H9 (cell line): Measurements from ENCODE around the gene PIM2. TPM values are rescaled to one million over a fixed set of nuclear protein-coding genes. Genes with fewer than 3 reads are reported as not detected.

Experiments
- DNase-seq: peaks from one replicate; pipeline ENCODE4 v3.0.0-alpha.2; 2017
- H2AFZ ChIP-seq: one replicate; pipeline ENCODE4 v1.6.1; 2013; ENCODE audit warnings: mild to moderate bottlenecking, low read length, control low read depth, moderate library complexity
- H2AK5ac ChIP-seq: 2 replicates; pipeline ENCODE4 v1.6.1; 2013; ENCODE audit warnings: low read length, control low read depth, mixed read lengths; ENCODE audit not compliant: insufficient read length
- H2BK120ac ChIP-seq: one replicate; pipeline ENCODE4 v1.6.1; 2013; ENCODE audit warnings: low read depth, mild to moderate bottlenecking, low read length, control low read depth, inconsistent platforms; ENCODE audit not compliant: poor library complexity, severe bottlenecking
- H2BK12ac ChIP-seq: 2 replicates; pipeline ENCODE4 v1.6.1; 2013; ENCODE audit warnings: low read length, control low read depth, mixed read lengths, low read depth; ENCODE audit not compliant: insufficient read length
- H2BK15ac ChIP-seq: 2 replicates; pipeline ENCODE4 v1.6.1; 2013; ENCODE audit warnings: low read depth, low read length, control low read depth
- H2BK20ac ChIP-seq: one replicate; pipeline ENCODE4 v1.6.1; 2013; ENCODE audit warnings: low read depth, mild to moderate bottlenecking, low read length, control low read depth, inconsistent platforms; ENCODE audit not compliant: poor library complexity, severe bottlenecking
- H2BK5ac ChIP-seq: 2 replicates; pipeline ENCODE4 v1.6.1; 2013; ENCODE audit warnings: low read length, control low read depth, mixed read lengths; ENCODE audit not compliant: insufficient read length
- H3K14ac ChIP-seq: 2 replicates; pipeline ENCODE4 v1.6.1; 2013; ENCODE audit warnings: low read length, control low read depth; ENCODE audit not compliant: insufficient read depth
- H3K18ac ChIP-seq: 2 replicates; pipeline ENCODE4 v1.6.1; 2013; ENCODE audit warnings: low read depth, mild to moderate bottlenecking, mixed read lengths, low read length, control low read depth; ENCODE audit not compliant: insufficient read length
- H3K23ac ChIP-seq: 2 replicates; pipeline ENCODE4 v1.6.1; 2013; ENCODE audit warnings: low read length, control low read depth, mixed read lengths, low read depth; ENCODE audit not compliant: insufficient read length
- H3K23me2 ChIP-seq: 2 replicates; pipeline ENCODE4 v1.6.1; 2013; ENCODE audit warnings: low read depth, mild to moderate bottlenecking, mixed read lengths, low read length, control low read depth; ENCODE audit not compliant: insufficient read length, poor library complexity, severe bottlenecking
- H3K27ac ChIP-seq: 2 replicates; pipeline ENCODE4 v1.5.1; 2013; ENCODE audit warnings: low read length, control low read depth, mixed read lengths, low read depth; ENCODE audit not compliant: insufficient read length
- H3K27me3 ChIP-seq: 2 replicates; pipeline ENCODE4 v1.6.1; 2013; ENCODE audit warnings: low read length, control low read depth, inconsistent platforms; ENCODE audit not compliant: insufficient read depth
- H3K4ac ChIP-seq: 2 replicates; pipeline ENCODE4 v1.6.1; 2013; ENCODE audit warnings: low read depth, mild to moderate bottlenecking, control low read depth, inconsistent platforms, low read length, moderate library complexity
- H3K4me1 ChIP-seq: 2 replicates; pipeline ENCODE4 v1.6.1; 2013; ENCODE audit warnings: low read length, control low read depth, inconsistent platforms; ENCODE audit not compliant: insufficient read depth
- H3K4me2 ChIP-seq: 2 replicates; pipeline ENCODE4 v1.6.1; 2013; ENCODE audit warnings: low read length, control low read depth, mixed read lengths; ENCODE audit not compliant: insufficient read length, insufficient read depth
- H3K56ac ChIP-seq: 2 replicates; pipeline ENCODE4 v1.6.1; 2013; ENCODE audit warnings: low read depth, mild to moderate bottlenecking, mixed read lengths, low read length, control low read depth; ENCODE audit not compliant: insufficient read length
- H3K79me1 ChIP-seq: 2 replicates; pipeline ENCODE4 v1.6.1; 2013; ENCODE audit warnings: low read depth, mild to moderate bottlenecking, moderate library complexity, low read length, control low read depth, inconsistent platforms; ENCODE audit not compliant: insufficient read depth, poor library complexity, severe bottlenecking
- H3K79me2 ChIP-seq: 2 replicates; pipeline ENCODE4 v1.6.1; 2013; ENCODE audit warnings: low read length, control low read depth, inconsistent platforms; ENCODE audit not compliant: insufficient read depth
- H3K9ac ChIP-seq: 2 replicates; pipeline ENCODE4 v1.6.1; 2013; ENCODE audit warnings: low read length, control low read depth, mixed read lengths; ENCODE audit not compliant: insufficient read length; ENCODE audit errors: extremely low read depth
- H3K9me3 ChIP-seq: one replicate; pipeline ENCODE4 v1.6.1; 2013; ENCODE audit warnings: low read depth, low read length, inconsistent platforms; ENCODE audit not compliant: control insufficient read depth
- H3T11ph ChIP-seq: one replicate; pipeline ENCODE4 v1.6.1; 2013; ENCODE audit warnings: mild to moderate bottlenecking, low read length, control low read depth, inconsistent platforms
- H4K20me1 ChIP-seq: one replicate; pipeline ENCODE4 v1.6.1; 2013; ENCODE audit not compliant: control insufficient read depth, insufficient read length, insufficient read depth
- H4K5ac ChIP-seq: 2 replicates; pipeline ENCODE4 v1.6.1; 2013; ENCODE audit warnings: low read depth, mild to moderate bottlenecking, mixed read lengths, low read length, control low read depth; ENCODE audit not compliant: insufficient read length
- H4K8ac ChIP-seq: replicated peaks from 2 replicates; pipeline ENCODE4 v1.6.1; 2013; ENCODE audit warnings: low read length, control low read depth, mixed read lengths, low read depth; ENCODE audit not compliant: insufficient read length
- H4K91ac ChIP-seq: 2 replicates; pipeline ENCODE4 v1.6.1; 2013; ENCODE audit warnings: low read depth, mild to moderate bottlenecking, moderate library complexity, mixed read lengths, low read length, control low read depth; ENCODE audit not compliant: insufficient read length
- H3K27ac Mint-ChIP-seq, 3 experiments: 2 replicates in 2 of 3; 3 replicates in 1 of 3; pipeline ENCODE4 v1.8.0; 2020 to 2021; ENCODE audit warnings: mixed read lengths in 3 of 3, mild to moderate bottlenecking in 1 of 3, moderate library complexity in 1 of 3
- H3K27me3 Mint-ChIP-seq: 2 replicates; pipeline ENCODE4 v1.8.0; 2021; ENCODE audit warnings: low read depth, mild to moderate bottlenecking, moderate library complexity, mixed read lengths
- H3K36me3 Mint-ChIP-seq, 3 experiments: 2 replicates in 2 of 3; 3 replicates in 1 of 3; pipeline ENCODE4 v1.8.0; 2020 to 2021; ENCODE audit warnings: low read depth in 3 of 3, mixed read lengths in 3 of 3; ENCODE audit not compliant: insufficient read depth in 1 of 3
- H3K4me1 Mint-ChIP-seq, 2 experiments: 2 replicates each; pipeline ENCODE4 v1.8.0; 2020; ENCODE audit warnings: mixed read lengths in 2 of 2
- H3K4me3 Mint-ChIP-seq, 2 experiments: 2 replicates in 1 of 2; 3 replicates in 1 of 2; pipeline ENCODE4 v1.8.0; 2020 to 2021; ENCODE audit warnings: mild to moderate bottlenecking in 2 of 2, mixed read lengths in 2 of 2, moderate library complexity in 1 of 2
- H3K9me3 Mint-ChIP-seq, 2 experiments: 2 replicates in 1 of 2; 3 replicates in 1 of 2; pipeline ENCODE4 v1.8.0; 2020; ENCODE audit warnings: mild to moderate bottlenecking in 2 of 2, mixed read lengths in 2 of 2, moderate library complexity in 1 of 2
- CTCF ChIP-seq: fragments of 200-600 bp; sonication (generic); conservative IDR thresholded peaks from 3 replicates; pipeline ENCODE4 v1.8.0; 2021; ENCODE audit warnings: antibody characterized with exemption, mild to moderate bottlenecking
- WGBS: extraction: QIAGEN DNeasy Blood & Tissue Kit; methylation state at CpG from one replicate; pipeline ENCODE4 v1.1.7; 2013; ENCODE audit warnings: missing lambda C conversion rate, low lambda C conversion rate, mixed read lengths; ENCODE audit not compliant: insufficient read length; ENCODE audit errors: extremely low coverage; 5-methylcytosine and 5-hydroxymethylcytosine counted together
- total RNA-seq: library from RNA; stranded (reverse); gene quantifications from 2 replicates; pipeline ENCODE4 v1.2.1, GENCODE V29; 2021

The PIM2 gene
- total RNA-seq, 1 experiment from 2014 or later: 163 TPM

- Histone ChIP-seq H2BK5ac (no peak overlapping the region), H3K4me2 (peak overlapping the region; percentile 63), H4K8ac (no peak overlapping the region), H3K23ac (no peak overlapping the region), H3K79me1 (no peaks in the 10 kb centered on the region), H3K4ac (no peak overlapping the region), H2BK15ac (no peak overlapping the region), H4K91ac (no peak overlapping the region), H3K4me1 (peaks cover 13% of the 10 kb centered on the region; the same call in 1 of the 2 replicates), H3K9me3 (no peaks in the 10 kb centered on the region), H3K14ac (no peak overlapping the region), H3K56ac (no peak overlapping the region), H3K27me3 (no peaks in the 10 kb centered on the region), H4K20me1 (peaks cover 2% of the 10 kb centered on the region), H2AFZ (no peak overlapping the region), H3K27ac (peak overlapping the region; percentile 29), H2AK5ac (no peak overlapping the region), H2BK20ac (no peak overlapping the region), H4K5ac (no peak overlapping the region), H3T11ph (no peak overlapping the region), H3K9ac (peak overlapping the region; percentile 88), H3K18ac (no peak overlapping the region), H3K23me2 (no peaks in the 10 kb centered on the region), H2BK120ac (no peak overlapping the region), H2BK12ac (no peak overlapping the region), H3K79me2 (peaks cover 26% of the 10 kb centered on the region)
- peak overlapping the region; percentile 95 to 99; a peak in 4 of 5 replicates for H3K4me3 Mint-ChIP-seq
- no CpG with 5 or more reads among the region's 4 CpGs for WGBS
- H3K27me3 Mint-ChIP-seq: peaks cover 4% of the 10 kb centered on the region
- H3K36me3 Mint-ChIP-seq: peaks cover 50 to 63% (median 54%) of the 10 kb centered on the region in 3 experiments
- no peak for TF ChIP-seq CTCF
- no peak for DNase-seq
- H3K4me1 Mint-ChIP-seq: peaks cover 23 to 37% of the 10 kb centered on the region in 2 experiments
- H3K27ac Mint-ChIP-seq: peak overlapping the region; percentile 61 to 97 (median 93); a peak in 6 of 7 replicates
- H3K9me3 Mint-ChIP-seq: peaks cover 66 to 76% of the 10 kb centered on the region in 2 experiments
These were observed 1.9 kb upstream of the PIM2 start for GRCh38 chrX:48920718-48921104.
